ENCODE measurements around the gene BMPER. TPM values are rescaled to one million over a fixed set of nuclear protein-coding genes. Genes with fewer than 3 reads are reported as not detected.

The BMPER gene
- total RNA-seq, 1 donor from 2014 or later, result 1.3 TPM

DNA sequence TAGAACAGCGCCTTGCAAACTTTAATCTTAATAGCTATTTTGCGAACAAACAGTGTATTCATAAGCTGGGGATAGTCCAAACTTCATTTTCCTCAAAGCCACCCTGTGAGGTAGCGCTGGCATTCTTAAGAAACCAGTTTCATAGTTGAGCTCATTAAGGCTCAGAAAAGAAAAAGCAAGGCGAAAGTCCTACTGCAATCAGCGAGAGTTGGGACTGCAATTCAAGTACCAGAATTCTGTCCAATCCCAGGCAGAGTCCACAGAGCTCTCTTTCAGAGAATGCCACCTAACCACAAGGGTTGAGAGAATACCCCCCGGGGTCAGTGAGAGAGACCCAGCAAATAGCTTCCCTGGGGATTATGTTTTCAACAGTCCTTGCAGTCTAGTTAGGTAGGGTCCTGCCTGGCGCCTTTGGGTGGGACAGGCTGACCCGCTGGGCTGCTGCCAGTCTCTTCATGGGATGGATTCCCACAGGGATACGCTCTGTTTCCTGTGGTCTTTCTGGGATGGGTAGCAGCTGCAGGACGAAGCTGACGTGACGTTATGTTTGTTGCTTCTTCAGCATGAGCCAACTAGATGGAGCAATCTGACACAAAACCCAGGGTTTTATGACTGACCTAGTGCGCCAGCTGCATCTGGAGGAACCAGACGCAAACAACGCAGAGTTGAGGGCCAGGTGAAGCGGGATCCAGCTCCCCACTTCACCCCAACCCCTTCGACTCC lies 16.0 kb downstream of the BMPER start:
- DNase-seq (ENCODE audit: low read depth), result peak; percentile 93

DNA sequence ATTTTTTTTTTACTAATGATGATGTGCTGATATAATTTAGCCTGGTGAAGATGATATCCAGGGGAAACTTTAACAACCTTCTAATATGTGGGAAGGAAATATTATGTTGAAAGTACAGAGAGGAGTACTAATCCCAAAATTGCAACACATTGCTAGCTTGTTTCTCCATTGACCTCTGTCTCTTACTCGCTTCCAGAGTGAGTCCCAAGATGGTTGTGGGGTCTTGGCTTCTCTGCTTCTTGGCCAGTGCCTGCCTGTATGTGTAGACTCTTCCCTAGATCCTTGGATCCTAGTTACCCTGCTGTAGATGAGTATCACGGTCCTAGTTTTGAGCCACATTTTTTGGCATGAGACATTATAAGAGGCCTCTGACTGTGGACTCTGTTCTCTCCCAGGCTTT lies 17.5 kb downstream of the BMPER start:
- no peak for DNase-seq (ENCODE audit: low read depth)

DNA sequence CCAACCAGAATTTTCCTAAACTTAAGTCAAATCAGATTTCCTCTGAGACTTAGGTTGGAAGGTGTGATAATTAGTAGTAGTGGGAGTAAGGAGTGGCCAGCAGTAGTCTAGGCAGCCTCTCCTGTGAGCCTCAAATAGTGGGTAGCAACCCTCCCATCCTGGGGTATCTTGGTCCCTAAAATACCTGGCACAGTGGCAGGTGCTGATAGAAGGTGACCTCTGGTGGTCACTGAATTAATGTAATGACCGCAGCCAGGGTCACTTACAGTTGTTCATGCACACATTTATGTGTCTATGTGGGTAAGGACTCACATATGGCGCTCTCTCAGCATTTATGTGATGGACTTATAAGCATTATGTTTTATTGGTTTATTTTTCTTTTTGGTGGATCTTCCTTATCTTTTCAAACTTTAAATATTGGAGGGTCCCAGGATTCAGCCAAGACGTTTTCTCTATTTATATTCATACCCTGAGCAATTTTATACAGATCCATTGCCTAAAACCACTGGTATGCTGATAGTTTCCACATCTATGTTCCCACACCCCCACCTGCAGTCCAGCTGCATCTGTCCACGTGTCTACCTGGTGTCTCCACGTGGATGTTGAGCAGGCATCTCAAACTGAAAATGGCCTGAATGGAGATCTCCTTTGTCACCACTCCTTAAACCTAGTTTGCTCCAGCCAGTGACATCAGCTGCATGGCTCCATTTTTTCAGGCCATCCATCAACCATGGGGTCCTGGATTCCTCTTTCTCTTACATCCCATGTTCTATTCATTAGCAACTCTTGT lies 18.3 kb downstream of the BMPER start:
- no peak for DNase-seq (ENCODE audit: low read depth)

DNA sequence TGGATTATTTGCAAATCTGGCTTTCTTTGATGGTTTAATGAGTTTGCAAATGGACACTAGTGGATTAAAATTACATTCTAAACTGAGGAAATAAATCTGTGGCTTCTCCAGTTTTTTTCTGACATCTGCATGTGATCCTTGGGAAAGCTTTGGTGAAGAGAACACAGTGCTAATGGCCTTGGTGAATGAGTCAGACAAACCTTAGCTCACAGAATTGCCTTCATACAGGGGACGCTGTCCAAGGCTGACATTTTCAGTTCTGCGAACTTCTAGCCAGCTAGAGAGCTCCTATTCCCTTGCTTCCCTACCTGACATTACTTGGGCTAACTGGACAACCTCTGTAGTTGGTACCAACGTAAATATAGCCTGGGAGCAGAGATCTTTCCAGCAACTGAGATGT lies 21.2 kb downstream of the BMPER start:
- peak; percentile 59 for DNase-seq (ENCODE audit: low read depth)

DNA sequence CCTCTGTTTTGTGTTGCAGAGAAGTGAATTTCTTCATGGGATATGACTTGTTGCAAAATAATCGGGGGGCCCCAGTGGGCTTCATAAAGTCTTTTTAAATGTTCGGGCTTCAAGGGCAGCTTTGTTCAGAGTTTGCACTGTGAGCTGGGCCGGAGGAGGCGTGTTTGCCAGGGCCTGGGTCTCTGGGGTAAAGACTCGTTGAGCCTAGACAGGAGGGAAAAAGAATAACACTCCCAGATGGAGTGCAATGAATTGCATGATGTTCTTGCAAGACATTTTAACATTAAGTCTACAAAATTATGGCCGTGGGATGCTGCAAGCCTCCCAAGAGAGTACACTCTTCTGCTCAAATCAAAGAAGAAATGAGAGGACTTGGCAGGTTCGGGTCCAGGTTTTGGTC lies 23.6 kb downstream of the BMPER start:
- no peak for DNase-seq (ENCODE audit: low read depth)

DNA sequence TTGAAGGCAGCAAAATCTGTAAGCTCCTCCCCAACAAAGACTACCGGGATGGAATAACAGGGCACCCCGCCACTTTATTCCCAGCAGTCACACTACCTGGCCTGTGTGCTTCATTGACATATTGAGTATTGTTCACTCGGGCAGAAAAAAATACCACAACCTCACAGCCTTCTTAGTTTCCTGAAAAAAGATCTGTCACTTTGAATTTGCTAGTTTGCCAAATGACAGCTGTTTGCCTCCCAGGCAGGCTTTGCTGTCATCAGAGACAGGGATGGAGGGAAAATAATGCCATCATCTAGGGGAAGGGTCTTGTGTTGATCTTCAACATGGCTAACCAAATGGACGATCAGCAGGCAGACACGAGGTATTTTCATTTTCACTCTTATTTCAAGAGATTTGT lies 26.9 kb downstream of the BMPER start:
- DNase-seq (ENCODE audit: low read depth), result peak; percentile 45

DNA sequence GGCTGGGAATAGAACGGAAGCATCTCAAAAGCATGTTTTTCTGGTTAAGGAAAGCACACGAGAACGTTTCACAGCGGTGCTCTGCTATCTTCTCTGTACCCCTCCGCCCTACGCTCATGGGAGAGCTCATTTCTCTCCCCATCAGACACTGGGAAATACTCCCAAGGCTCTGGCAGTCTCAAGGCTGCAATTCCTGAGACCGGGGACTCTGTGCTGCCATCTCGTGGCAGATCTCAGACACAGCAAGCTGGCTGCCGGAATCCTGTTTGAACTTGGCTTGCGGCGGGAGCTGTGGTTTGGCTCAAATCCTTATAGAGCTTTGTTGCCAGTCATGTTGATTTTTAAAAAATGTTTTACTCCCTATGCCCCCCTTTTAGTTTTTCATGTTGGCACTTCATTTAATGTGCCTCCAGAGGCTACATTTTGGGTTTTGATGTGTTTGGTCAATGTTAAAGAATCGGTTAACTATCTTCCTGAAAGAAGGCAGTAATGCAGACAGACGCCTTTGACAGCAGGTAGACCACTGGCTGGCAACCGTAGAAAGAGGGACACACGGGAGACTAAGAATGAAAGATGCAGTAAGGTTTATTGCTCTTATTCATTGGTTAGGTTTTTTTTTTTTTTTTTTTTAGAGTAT lies 27.6 kb downstream of the BMPER start:
- DNase-seq (ENCODE audit: low read depth), result peak; percentile 97

DNA sequence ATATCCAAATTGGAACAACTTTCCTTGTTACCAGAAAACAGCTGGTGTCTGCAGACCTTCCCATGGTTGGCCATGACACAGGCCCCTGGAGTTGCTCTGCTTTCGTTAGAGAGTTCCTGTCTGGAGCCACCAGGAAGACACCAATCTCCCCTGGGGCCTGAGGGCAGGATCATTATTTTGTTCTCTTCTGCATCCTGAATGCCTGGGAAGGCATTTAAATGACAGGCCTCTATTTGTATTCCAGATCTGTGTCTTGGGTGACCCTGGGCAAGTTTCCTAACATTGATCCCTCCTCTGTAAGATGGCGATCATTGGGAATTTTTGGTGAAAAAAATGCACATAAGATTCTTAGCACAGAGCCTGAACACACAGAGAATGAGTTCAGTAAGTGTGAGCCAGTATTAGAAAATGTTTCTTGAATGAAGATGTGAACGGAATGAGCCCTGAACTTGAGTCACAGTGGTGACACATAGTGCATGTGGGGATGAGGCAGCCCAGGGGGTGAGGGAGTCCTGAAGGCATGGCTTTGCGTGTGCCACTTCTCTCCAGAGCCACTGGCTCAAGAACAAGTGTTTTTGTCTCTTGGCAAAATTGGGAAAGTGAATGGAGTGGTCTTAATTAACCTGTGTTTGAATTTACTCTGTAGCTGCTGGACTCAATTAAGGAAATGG lies 28.4 kb downstream of the BMPER start:
- peak; percentile 79 for DNase-seq (ENCODE audit: low read depth)

DNA sequence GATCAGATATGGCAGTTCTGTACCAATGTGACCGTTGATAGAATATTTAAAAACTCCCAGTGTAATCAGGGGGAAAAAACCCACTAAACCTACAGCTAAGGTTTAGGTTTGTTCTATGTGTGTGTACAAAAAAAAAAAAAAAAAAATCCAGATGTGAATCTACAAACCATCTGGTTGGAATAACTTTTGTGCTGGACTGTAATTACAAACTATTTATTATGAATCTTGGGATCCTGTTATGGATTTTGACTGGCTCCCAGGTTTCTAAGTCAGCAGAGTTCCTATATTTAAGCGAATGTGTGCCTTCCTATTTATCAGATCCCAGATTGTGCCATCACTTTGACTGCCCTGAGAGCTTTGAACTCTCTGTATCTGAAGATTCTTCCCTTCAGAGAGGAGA lies 29.1 kb downstream of the BMPER start:
- DNase-seq (ENCODE audit: low read depth), result no peak

DNA sequence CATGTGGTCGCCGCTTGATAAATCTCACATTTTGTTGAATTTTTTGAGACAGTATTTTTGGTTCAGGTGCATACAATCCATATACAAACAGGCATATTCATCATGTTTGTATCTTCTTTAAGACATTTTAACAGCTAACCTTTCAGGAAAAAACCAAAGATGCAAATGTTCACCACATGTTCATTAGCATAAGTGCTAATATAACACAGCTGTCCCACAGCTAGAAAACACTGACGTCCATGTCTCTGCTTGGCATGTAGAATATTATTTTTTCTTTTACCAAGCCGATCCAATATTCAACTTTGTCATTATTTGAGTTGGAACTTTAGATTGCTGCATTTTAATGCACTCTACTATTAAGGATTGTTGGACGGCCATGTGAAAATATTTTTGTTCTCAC lies 31.2 kb downstream of the BMPER start:
- DNase-seq (ENCODE audit: low read depth), result no peak

DNA sequence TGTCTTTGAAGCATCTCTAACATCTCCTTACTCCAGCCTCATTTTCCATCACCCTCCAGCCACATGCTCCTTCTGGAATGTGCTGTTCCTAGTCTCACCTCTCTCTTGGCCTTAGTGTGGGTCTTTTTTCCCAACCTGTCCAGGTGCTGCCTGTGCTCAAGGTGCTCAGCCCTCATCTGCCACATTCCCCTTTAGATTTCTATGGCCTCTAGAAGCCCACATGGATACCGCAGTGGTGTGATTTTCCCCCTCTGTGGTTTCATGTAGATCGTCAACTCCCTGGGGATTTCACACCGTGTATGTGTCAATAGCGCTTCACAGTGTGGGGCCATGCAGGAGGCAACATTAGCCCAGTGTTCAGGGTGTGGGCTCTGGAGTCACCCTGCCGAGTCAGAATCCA lies 32.5 kb downstream of the BMPER start:
- DNase-seq (ENCODE audit: low read depth), result no peak

DNA sequence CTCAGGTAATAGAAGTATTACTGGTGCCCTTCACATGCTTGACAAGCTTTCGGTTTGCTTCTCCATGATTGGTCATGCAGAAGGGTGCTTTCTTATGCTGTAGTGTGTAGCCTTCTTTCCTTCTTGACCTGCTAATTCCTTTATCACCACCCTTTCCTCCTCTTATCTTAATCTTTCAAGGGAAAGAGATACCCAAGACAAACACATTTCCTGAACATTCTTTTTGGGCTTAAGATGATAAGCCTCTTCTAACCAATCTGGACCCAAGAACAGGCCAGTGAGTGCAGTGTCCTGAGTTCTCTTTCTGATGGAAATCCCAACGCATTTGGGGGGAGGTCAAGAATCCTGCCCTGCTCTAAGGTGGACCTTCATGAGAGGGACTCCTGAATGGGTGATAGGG lies 33.8 kb downstream of the BMPER start:
- DNase-seq (ENCODE audit: low read depth), result no peak

DNA sequence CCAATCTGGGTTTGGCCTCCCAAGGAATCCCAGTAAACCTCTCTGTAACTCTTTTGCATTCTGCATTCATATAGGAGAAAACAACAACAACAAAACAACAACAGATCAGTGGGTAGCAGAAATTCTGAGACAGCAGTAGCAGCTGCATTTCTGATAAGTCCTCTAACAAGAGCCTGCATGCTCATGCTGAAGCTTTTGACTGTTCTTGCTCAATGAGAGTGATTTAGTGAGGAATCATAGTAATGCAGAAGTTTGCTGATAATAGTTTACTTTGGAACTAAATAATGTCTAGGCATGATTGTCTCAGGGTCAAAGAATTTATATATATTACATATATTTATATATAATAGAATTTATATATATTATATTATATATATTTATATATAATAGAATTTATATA lies 35.2 kb downstream of the BMPER start:
- no peak for DNase-seq (ENCODE audit: low read depth)

DNA sequence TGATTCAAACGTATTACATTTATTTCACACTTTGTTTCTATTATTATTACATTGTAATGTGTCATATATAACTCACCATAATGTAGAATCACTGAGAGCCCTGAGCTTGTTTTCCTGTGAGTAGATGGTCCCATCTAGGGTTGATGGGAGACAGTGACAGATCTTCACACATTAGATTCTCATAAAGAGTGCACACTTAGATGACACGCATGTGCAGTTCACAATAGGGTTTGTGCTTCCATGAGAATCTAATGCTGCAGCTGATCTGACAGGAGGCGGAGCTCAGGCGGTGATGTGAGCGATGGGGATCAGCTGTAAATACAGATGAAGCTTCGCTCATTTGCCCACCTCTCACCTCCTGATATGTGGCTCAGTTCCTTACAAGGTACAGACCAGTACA lies 36.1 kb downstream of the BMPER start:
- DNase-seq (ENCODE audit: low read depth), result no peak

DNA sequence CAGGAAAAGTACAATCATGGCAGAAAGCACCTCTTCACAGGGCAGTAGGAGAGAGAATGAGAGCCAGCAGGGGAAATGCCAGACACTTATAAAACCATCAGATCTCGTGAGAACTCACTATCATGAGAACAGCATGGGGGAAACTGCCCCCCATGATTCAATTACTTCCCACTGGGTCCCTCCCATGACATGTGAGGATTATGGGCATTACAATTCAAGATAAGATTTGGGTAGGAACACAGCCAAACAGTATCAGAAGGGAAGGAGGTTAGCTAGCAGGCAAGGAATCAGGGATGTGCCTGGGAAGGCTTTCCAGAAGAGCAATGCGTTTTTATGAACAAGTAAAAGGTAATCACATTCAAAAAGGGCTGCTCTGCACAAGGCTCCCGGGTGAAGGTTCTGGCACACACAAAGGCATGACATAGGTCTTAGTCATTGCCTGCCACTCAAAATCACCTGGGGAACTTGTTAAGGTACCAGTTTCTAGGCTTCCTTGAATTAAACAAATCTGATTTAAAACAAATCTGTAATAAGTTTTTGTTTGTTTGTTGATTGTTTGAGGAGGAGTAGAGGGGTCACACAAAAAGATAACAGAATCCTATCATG lies 40.9 kb downstream of the BMPER start:
- DNase-seq (ENCODE audit: low read depth), result no peak

DNA sequence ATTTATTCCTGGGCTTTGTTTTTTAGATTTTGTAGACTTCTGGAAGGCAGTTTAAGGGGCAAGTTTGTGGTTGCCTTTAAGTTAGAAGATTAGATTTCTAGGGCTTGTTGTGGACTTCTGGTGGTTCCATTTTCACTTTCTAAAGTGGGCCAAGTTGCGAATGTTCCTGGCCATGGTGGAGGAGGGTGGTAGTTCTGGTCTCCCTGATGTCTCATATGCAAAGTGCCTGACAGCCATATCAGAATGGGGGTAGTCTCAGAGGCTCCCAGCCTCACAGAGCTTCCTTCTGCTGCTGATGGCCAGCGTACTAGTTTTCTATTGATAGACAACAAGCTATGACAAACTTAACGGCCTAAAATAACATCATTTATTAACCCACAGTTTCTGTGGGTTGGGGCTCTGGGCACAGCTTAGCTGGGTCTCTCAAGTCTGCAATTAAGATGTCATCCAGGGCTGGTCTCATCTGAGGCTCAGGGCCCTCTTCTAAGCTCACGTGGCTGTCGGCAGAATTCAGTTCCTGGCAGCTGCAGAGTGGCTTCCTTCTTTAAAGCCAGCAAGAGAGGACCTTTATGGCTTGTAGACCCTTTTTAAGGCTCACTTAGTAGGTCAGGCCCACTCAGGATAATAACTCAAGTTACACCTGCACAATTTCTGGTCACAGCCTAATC lies 44.8 kb downstream of the BMPER start:
- DNase-seq (ENCODE audit: low read depth), result no peak

DNA sequence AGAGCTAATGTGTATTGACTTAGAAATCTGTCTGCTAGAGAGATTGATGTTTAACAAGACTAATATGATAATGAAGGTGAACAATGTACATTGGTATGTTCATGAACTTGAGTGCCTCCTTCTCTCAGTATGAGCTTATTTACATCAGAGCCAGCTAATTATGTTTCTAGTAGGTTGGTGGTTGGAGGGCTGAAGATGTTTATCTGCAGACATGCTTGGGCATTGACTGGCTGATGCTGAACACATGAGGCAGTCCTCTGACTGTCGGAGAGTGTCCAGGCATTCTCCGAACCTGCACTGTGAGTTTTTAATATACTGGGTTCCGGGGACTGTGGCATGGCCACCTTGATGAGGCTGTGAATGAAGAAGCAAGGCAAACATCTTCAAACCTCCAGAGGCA lies 47.5 kb downstream of the BMPER start:
- DNase-seq (ENCODE audit: low read depth), result no peak

DNA sequence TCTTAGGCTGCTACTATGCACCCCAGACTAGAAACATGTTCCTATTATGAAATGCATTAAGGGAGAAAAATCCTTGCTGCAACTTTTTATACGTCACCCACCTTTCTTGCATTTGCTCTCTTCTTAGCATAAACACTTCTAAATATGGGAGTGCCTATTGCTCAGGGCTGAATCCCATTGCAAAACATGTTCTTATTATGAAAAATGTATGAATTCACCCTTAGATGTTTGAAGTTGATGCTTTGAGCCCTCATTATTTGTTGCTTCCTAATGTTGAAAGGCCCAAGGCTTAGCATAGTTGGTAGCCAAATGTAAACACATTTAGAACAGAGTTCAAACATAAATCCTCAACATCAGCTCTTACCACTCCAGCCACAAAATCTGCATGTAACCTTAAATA lies 52.8 kb downstream of the BMPER start:
- DNase-seq (ENCODE audit: low read depth), result no peak

DNA sequence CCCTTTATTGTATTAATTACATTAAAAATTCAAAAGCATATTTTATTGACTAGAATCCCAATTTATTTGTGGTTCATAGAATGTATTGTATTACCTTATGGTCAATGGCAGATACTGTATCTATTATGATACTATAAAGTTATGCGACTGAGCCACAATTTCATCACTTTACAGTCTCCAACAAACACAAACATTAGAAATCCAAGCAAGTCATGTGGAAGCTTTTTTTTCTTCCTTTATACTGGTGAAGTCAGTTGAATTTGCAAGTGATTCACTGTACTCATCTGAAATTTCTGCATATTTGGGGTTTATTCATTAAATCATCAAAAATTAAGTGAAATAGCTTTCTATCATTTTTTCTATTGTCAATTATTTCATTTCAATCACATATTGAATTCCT lies 54.3 kb downstream of the BMPER start:
- no peak for DNase-seq (ENCODE audit: low read depth)

DNA sequence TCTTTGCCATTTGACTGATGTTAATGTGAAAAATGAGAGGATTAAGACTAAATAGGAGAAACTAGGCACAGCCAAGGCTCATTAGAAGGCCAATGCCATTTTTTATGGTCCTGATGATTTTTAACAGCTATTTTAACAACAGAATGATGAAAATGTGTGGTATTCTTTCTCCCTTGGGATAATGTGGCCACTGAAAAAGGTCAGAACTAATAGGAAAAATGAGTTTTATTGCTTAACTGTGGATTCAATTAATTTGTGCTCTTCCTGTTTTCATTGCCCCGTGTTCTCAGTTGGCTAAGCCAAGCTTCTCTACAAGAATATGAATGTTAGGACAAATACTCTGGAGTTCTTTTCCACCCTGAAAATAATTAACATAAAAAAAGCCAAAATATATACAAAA lies 56.6 kb downstream of the BMPER start:
- peak; percentile 11 for DNase-seq (ENCODE audit: low read depth)
